Endothelial cell of umbilical vein (primary cell): ENCODE data around the gene LRCH3.

Experiments used
- MYC ChIP-seq: IDR thresholded peaks from one replicate; pipeline ENCODE4 v1.6.1; 2011; ENCODE audit warnings: mild to moderate bottlenecking, low read depth, low read length
- POLR2AphosphoS5 ChIP-seq: IDR thresholded peaks from 2 replicates; pipeline ENCODE4 v1.6.1; 2012; ENCODE audit warnings: low read depth, mild to moderate bottlenecking, control low read depth, low read length, moderate library complexity; ENCODE audit not compliant: insufficient read depth
- TF ChIP-seq, protein P1 (sequence below), 2 donors: IDR thresholded peaks; 1 replicate in 1 of 2; 2 replicates in 1 of 2; pipeline ENCODE4 v1.5.1; 2011; ENCODE audit warnings: low read length in 2 of 2, mild to moderate bottlenecking in 2 of 2, moderate library complexity in 2 of 2, control low read depth in 1 of 2, inconsistent platforms in 1 of 2, low read depth in 1 of 2; ENCODE audit not compliant: insufficient read depth in 1 of 2; ENCODE audit errors: extremely low read depth in 1 of 2

DNA sequence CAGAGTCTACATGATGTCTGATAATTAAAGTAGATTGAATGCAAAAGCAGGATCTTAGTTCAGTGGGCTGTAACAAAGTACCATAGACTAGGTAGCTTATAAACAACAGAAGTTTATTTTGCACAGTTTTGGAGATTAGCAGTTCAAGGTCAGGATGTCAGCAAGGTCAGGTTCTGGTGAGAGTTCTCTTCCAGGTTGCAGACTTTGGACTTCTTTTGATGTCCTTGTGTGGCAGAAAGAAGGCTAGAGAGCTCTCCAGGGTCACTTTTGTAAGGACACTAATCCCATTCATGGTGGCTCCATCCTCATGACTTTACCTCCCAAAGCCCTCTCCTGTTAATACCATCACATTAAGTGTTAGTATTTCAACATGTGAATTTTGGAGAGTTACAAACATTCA lies 29.3 kb upstream of the LRCH3 start:
- TF ChIP-seq, protein P1, sequence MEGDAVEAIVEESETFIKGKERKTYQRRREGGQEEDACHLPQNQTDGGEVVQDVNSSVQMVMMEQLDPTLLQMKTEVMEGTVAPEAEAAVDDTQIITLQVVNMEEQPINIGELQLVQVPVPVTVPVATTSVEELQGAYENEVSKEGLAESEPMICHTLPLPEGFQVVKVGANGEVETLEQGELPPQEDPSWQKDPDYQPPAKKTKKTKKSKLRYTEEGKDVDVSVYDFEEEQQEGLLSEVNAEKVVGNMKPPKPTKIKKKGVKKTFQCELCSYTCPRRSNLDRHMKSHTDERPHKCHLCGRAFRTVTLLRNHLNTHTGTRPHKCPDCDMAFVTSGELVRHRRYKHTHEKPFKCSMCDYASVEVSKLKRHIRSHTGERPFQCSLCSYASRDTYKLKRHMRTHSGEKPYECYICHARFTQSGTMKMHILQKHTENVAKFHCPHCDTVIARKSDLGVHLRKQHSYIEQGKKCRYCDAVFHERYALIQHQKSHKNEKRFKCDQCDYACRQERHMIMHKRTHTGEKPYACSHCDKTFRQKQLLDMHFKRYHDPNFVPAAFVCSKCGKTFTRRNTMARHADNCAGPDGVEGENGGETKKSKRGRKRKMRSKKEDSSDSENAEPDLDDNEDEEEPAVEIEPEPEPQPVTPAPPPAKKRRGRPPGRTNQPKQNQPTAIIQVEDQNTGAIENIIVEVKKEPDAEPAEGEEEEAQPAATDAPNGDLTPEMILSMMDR (IDR thresholded peaks at IDR 0.05; ENCODE audit: extremely low read depth in 1 of 2, insufficient read depth in 1 of 2, low read depth in 1 of 2, low read length in 2 of 2), result no peak
- TF ChIP-seq MYC (no peak), POLR2AphosphoS5 (no peak)
